Fibroblast of pulmonary artery (primary cell): ENCODE data around the gene ERH.

Experiments
- DNase-seq: peaks from one replicate; pipeline ENCODE4 v3.0.0-alpha.2; 2010; ENCODE audit warnings: low read depth
- H3K4me3 ChIP-seq: replicated peaks from 2 replicates; pipeline ENCODE4 v1.5.1; 2011; ENCODE audit warnings: low read depth, mild to moderate bottlenecking, control low read depth, low read length, moderate library complexity
- CTCF ChIP-seq: IDR thresholded peaks from 2 replicates; pipeline ENCODE4 v1.5.1; 2011; ENCODE audit warnings: mild to moderate bottlenecking, control low read depth, low read length, inconsistent platforms; ENCODE audit errors: missing control alignments

Gene ERH

GRCh38 chr14:69375182-69375581 lies 22.9 kb downstream of the ERH start:
- DNase-seq = no peak
- TF ChIP-seq CTCF = no peak

GRCh38 chr14:69374235-69374634 lies 23.9 kb downstream of the ERH start:
- H3K4me3 ChIP-seq = no peak overlapping the region
- no peak for DNase-seq
- TF ChIP-seq CTCF = no peak

More at GRCh38 chr14:69375182-69375581, 22.9 kb downstream of the ERH start:
- no peak overlapping the region for H3K4me3 ChIP-seq

GRCh38 chr14:69373104-69373503 lies 25.0 kb downstream of the ERH start:
- DNase-seq = no peak
- TF ChIP-seq CTCF = no peak
- no peak overlapping the region for H3K4me3 ChIP-seq

GRCh38 chr14:69372146-69372545 lies 26.0 kb downstream of the ERH start:
- no peak for DNase-seq
- no peak for TF ChIP-seq CTCF
- no peak overlapping the region for H3K4me3 ChIP-seq

GRCh38 chr14:69370061-69370460 lies 28.0 kb downstream of the ERH start:
- no peak for DNase-seq
- no peak overlapping the region for H3K4me3 ChIP-seq
- no peak for TF ChIP-seq CTCF

GRCh38 chr14:69368381-69368780 lies 29.7 kb downstream of the ERH start:
- no peak for DNase-seq
- TF ChIP-seq CTCF = no peak

GRCh38 chr14:69366761-69367160 lies 31.3 kb downstream of the ERH start:
- no peak for TF ChIP-seq CTCF
- no peak overlapping the region for H3K4me3 ChIP-seq
- DNase-seq = no peak

More at GRCh38 chr14:69368381-69368780, 29.7 kb downstream of the ERH start:
- H3K4me3 ChIP-seq = no peak overlapping the region
